ENCODE measurements around the gene SLC25A43.
"Not testable (repeated sequence)": the region's sequence is repeated elsewhere in the genome, so short reads cannot be mapped to it uniquely, and the experiment has no call there.

SLC25A43 gene

GRCh38 chrX:119492463-119492862, 93.3 kb downstream of the SLC25A43 start:
- DNase-seq (ENCODE audit: extremely low spot score), result no peak
- TF ChIP-seq CTCF (IDR thresholded peaks at IDR 0.05; ENCODE audit: control extremely low read depth, extremely low read depth, low read depth, missing control alignments), result no peak
- CTCF ChIA-PET, result interaction anchor here (3.5 to 6.4 kb wide), 2 partner anchors 10 to 23 kb away, joined by 14 to 55 read pairs; partner anchors contain the start of gene SLC25A5
- POLR2A ChIA-PET, result no interaction called here

GRCh38 chrX:119493851-119494495, 94.8 kb downstream of the SLC25A43 start:
- DNase-seq (ENCODE audit: extremely low spot score), result not testable (repeated sequence)
- ChIA-PET POLR2A (interaction anchor here (0.6 kb wide), 1 partner anchor 261 kb away, joined by 3 read pairs; no protein-coding TSS in a partner anchor), CTCF (interaction anchor here (1.2 to 6.4 kb wide), 3 partner anchors 12 to 22 kb away, joined by 3 to 55 read pairs (median 4); no protein-coding TSS in a partner anchor)

GRCh38 chrX:119495734-119496726, 96.9 kb downstream of the SLC25A43 start:
- DNase-seq (ENCODE audit: extremely low spot score), result no peak
- ChIA-PET CTCF (interaction anchor here (0.9 to 6.4 kb wide), 5 partner anchors 8 to 20 kb away, joined by 3 to 55 read pairs (median 4); no protein-coding TSS in a partner anchor), POLR2A (no interaction called here)
- TF ChIP-seq CTCF (IDR thresholded peaks at IDR 0.05; ENCODE audit: control extremely low read depth, extremely low read depth, low read depth, missing control alignments), result no peak

GRCh38 chrX:119497185-119497584, 98.0 kb downstream of the SLC25A43 start:
- POLR2A ChIA-PET, result no interaction called here
- CTCF ChIA-PET, result interaction anchor here (0.9 to 5.6 kb wide), 2 partner anchors 9 to 14 kb away, joined by 3 to 36 read pairs; no protein-coding TSS in a partner anchor
- no peak for DNase-seq (ENCODE audit: extremely low spot score)
- no peak for TF ChIP-seq CTCF (IDR thresholded peaks at IDR 0.05; ENCODE audit: control extremely low read depth, extremely low read depth, low read depth, missing control alignments)

- TF ChIP-seq CTCF (IDR thresholded peaks at IDR 0.05; ENCODE audit: control extremely low read depth, extremely low read depth, low read depth, missing control alignments), result no peak
- DNase-seq (ENCODE audit: extremely low spot score), result no peak
- ChIA-PET POLR2A (no interaction called here), CTCF (interaction anchor here (1.1 to 5.6 kb wide), 2 partner anchors 11 to 17 kb away, joined by 3 to 36 read pairs; no protein-coding TSS in a partner anchor)
Observed at GRCh38 chrX:119500061-119500800, 101.1 kb downstream of the SLC25A43 start.

GRCh38 chrX:119501511-119502148, 102.5 kb downstream of the SLC25A43 start:
- TF ChIP-seq CTCF (IDR thresholded peaks at IDR 0.05; ENCODE audit: control extremely low read depth, extremely low read depth, low read depth, missing control alignments), result no peak
- no peak for DNase-seq (ENCODE audit: extremely low spot score)
- ChIA-PET CTCF (interaction anchor here (5.6 kb wide), 1 partner anchor 19 kb away, joined by 36 read pairs; no protein-coding TSS in a partner anchor), POLR2A (no interaction called here)
